NCI-H1092 (cell line): ENCODE data around the gene FNDC11.
"Not testable (repeated sequence)": the region's sequence is repeated elsewhere in the genome, so short reads cannot be mapped to it uniquely, and the experiment has no call there.

Source experiments
- DNase-seq: peaks from one replicate; lab custom pipeline; 2025; lab: John Stamatoyannopoulos, UW

The FNDC11 gene, protein sequence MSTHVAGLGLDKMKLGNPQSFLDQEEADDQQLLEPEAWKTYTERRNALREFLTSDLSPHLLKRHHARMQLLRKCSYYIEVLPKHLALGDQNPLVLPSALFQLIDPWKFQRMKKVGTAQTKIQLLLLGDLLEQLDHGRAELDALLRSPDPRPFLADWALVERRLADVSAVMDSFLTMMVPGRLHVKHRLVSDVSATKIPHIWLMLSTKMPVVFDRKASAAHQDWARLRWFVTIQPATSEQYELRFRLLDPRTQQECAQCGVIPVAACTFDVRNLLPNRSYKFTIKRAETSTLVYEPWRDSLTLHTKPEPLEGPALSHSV

DNA sequence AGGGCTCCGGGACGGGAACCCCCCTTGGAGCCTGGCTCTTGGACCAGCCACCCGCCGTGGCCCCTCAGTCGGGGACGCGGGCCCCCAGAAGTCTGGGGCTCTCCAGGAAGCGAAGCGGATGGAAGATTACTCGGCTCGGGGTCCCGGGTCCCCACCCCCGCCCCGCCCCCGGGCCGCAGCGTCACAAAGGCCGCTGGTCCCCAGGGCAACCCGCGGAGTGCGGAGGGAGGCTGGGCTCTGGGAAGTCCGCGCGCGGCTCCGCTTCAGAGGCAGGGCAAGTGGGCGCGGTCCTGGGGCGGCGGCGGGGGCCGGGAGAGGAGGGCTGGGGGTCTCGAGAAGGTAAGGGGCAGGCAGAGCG lies at the start of gene FNDC11:
Gene FNDC11, plus strand, starts transcription at position 227 of the 358 bp plus-strand sequence. CDS start 1,505 bp downstream, outside the sequence.
- DNase-seq, result no peak

DNA sequence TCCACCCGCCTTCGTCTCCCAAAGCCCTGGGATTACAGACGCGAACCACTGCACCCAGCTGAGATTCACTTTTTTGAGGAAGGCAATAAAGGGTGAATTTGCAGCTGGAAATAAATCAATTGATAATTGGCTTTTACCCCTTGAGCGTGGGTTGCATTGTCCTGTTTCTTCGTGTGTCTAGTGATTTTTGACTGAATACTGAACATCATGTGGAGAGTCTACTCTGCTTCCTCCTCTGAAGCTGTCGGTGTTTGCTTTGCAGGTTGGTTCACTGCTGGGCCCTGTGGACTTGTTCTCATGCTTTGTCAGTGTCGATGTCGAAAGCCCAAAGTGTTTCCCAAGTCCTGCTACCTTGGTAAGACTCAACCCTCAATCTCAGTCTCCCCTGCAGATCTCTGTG lies 49.3 kb upstream of the FNDC11 start:
- DNase-seq, result no peak

DNA sequence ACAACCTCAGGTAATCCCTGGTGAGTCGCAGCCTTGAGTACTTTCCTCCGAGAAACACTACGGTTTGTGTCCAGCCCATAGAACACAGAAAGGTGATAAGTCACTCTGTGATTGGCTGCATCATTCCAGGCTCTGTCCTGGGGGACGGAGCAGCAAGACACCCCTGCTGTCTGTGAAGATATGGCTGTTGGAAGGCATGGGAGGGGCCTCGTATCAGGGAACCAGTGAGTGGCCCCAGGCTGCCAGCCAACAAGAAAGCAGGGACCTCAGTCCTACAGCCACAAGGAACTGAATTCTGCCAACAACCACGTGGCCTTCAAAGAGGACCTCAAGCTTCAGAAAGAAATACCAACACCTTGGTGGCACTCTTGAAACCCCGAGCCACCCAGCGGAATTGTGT lies 48.7 kb upstream of the FNDC11 start:
- DNase-seq, result no peak

DNA sequence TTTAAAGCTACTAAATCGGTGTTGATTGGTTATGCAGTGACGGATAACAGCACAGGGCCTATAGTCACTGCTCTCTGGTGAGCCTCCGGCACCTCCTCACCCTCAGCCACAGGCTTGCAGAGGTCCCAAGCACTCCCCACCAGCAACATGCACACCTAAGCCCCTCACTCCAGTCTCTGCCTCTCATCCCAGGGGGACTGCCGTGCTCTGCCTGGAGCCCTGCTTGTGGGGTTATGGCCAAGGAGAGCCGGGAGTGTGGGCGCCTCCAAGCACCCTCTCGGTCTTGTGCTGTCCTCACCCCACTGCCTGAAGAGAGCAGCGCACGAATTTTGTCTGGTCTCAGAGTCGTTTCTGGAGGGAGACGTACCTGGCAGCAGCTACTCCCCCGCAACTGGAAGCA lies 48.2 kb upstream of the FNDC11 start:
- no peak for DNase-seq

DNA sequence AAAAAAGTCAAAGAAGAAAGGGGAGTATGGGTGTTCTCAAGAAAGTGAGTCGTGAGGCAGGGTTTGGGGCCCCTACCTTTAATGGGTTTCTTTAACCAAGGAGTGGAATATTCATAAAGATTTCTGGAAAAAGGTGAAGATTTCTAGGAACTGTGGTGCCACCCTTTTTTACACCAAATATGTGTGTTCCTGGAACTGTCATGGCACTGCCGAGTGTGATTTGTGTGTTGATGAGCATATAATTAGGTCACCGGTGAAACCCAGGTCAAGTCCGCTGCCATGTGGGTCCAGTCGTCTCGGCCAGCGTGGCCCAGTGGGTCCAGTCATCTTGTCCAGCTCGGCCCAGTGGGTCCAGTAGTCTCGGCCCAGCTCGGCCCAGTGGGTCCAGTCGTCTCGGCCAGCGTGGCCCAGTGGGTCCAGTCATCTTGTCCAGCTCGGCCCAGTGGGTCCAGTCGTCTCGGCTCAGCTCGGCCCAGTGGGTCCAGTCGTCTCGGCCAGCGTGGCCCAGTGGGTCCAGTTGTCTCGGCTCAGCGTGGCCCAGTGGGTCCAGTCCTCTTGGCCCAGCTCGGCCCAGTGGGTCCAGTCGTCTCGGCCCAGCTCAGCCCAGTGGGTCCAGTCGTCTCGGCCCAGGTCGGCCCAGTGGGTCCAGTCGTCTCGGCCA lies 46.7 kb upstream of the FNDC11 start:
- DNase-seq, result no peak

DNA sequence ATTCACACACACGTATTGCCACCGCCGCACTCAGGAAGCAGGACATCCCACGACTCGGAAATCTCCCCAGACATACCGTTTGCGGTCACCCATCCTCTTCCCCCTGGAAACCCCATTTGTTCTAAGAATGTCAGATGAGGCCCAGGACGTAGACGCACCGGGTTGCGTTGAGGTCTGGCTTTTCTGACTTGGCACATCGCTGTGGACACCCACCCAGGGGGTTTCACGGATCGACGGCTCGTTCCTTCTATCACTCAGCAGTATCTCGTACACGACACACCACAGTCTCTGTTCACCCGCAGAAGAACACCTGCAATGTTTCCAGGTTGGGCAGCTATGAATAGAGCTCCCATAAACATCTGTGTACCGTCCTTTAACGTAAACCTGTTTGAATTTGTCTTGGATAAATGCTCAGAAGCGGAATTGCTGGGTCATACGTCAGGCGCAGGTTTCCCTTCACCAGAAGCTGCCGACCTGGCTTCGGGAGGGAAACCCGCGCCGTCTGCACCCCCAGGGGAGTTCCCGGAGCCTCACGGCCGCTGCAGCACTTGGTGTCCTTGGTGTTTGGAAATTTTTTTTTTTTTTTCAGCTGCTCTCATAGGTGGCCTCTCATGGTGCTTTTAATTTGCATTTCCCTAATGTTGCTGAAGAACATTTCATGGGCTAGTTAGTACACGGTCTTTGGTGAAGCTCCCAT lies 45.7 kb upstream of the FNDC11 start:
- DNase-seq, result no peak

DNA sequence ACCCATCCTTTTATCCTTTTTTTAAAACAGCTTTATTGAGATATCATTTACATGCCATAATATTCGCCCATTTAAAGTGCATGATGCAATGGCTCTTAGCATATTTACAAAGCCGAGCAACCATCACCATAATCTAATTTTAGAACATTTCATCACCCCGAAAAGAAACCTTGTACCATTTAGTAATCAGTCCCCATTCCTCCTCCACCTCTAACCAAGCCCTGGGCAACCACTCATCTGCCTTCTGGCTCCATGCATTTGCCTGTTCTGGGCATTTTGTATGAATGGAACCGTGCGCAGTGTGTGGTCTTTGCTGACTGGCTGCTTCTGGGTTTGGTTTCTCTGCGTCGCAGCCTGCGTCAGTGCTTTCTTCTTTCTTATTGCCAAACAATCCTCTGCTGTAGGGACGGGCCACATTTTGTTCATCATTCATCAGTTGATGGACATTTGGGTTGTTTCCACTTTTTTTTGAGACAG lies 44.8 kb upstream of the FNDC11 start:
- no peak for DNase-seq

DNA sequence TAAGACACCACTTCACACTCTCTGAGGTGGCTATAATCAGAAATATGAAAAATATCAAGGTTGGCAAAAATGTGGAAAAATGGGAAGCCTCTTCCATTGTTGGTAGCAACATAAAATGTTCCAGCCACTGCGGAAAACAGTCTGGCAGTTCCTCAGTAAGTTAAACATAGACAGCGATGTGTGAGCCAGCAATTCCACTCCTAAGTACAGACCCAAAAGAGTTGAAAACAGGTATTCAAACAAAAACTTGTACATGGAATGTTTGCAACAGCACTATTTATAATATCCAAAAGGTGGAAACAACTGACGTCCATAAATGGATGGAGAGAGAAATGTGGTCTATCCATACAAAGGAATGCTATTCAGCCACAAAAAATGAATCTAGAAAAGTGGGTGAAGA lies 40.8 kb upstream of the FNDC11 start:
- DNase-seq, result no peak

DNA sequence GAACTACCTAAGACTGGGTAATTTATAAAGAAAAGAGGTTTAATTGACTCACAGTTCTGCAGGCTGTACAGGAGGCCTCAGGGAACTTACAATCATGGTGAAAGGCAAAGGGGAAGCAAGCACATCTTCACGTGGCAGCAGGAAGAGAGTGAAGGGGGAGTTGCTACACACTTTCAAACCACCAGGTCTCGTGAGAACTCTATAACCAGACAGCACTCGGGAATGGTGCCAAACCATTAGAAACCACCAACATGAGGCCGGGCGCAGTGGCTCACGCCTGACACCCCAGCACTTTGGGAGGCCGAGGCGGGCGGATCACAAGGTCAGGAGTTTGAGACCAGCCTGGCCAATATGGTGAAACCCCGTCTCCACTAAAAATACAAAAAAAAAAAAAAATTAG lies 39.4 kb upstream of the FNDC11 start:
- not testable (repeated sequence) for DNase-seq

DNA sequence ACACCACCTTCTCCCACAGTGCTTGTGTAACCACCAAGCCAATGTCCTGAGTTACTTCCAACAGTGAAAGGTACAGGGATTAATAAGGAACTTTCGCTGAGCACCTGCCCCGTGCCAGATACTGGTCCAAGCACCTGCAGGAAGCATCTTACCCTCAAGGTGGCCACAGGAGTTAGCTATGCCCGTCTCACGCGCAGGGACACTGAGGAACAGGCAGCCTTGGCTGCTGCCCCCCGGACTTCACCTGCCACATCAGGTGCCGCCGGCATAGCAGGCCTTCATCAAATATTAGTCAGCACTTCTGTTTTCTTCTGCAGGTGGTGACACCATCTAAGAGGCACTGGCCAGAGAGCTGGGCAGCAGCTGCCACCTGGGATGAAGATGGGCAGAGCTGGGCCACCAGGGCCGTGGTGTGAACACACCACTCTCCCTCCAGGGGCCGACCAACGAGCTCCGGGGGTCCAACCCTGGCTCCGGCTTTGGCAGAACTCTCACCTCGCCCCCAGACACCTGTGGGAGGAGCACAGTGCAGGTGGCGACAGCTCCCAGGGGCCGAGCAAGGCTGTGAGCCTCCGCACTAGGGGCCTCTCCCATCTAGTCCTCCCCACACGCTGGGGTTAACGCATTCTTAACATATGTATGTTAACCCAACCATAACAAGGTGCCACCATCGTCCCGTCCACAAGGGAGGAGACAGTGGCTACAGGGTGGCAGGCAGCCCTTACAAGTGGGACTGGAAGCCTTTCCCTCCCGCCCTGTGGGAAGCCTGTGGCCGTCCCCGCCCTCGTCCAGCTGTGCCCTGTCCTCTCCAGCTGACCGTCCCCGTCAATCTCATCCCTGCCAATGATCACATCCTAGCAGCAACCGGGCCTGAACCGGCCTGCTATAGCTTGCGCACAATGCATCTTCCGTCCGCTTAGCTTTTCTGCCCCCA lies 36.3 kb upstream of the FNDC11 start:
- no peak for DNase-seq

DNA sequence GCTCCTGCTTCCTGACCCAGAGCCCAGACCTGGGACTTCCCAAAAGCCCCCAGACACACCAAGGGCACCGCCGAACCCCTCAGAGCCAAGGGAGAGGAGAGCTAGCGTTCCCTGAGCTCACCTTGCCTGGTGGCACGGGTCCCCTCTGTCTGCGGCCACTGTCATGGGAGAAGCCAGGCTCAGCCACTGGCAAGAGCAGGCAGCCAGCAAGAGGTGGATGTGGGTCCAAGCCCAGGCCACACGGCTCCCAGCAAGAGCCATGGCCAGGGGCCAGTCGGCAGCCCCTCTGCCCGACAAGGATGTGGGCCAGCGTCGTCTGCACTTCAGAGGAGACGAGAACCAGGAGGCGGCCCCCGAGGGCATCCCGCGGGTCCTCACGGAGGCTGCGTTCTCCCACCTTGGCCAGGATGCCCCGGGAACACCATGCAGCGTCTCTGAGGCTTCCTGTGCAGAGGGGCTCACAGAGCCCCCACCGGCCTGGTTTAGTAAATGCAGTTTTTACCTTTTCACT lies 35.6 kb upstream of the FNDC11 start:
- DNase-seq, result no peak

DNA sequence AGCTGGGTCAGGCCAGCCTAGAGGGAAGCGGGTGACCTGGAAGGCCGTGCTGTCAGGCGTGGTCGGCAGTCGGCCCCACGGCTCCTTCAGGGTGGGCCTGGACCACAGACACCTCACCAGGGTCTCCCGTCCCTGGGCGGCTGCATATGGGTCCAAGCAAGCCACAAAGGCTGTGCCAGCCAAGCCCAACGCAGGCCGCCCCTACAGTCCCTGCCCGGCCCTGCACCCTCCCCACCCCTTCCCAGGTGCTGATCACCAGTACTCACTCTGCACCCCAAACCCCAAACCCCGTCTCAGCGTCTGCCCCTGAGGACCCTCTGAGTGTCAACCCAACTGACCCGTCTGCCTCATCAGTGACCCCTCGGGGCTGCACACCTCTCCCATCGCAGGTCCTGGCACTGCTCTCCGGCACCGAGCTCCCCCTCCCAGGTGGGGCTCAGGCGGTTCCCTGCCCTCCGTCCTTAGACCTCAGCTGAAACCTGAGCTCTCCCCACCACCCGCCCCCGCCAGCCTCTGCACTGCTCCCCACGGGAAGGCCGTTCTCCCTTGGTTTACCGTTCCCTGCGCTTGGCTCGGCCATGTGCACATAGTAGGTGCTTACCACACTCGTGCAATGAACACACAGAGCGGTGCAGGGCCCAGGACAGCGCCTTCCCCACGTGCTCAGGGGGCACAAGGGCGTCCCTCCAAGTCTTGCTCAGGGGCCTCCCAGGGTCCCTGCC lies 34.9 kb upstream of the FNDC11 start:
- no peak for DNase-seq

DNA sequence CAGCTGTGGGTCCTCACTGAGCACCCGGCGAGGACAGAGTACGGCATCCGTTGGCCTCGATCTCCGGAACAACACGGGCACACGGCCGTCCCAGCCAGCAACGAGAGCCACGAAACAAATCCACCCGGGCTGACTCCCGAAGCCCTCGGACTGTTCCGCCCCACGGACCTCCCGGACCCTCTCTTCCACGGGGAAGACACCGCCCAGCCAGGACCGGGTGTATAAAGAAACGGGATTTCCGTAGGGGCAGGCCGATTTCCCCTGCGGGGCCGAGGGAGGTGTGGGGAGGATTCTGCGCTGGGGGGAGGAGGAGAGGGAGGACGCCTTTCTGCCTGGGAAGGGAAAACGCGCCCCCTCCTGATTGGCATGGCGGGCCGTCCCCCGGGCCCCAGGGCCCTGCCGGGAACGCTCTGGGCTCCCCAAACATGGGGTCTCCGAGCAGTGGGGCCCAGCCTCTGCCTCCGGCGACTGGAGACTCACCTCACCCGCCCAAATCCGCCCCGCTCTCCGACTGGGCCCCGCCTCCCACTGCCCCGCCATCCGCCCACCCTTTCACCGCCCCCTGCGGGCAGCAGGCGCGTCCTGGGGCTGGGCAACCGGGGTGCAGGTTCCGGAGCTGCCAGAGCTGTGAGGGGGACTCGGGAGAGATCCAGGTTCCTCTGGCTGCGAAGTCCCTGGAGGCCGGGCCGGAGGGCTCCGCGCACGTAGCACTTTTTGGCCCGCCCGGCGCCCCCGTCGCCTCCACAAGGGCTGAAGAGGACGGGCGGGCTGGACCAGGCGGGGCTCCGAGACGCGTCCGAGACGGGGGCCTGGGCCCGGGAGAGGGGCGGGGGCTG lies 34.1 kb upstream of the FNDC11 start:
- no peak for DNase-seq

DNA sequence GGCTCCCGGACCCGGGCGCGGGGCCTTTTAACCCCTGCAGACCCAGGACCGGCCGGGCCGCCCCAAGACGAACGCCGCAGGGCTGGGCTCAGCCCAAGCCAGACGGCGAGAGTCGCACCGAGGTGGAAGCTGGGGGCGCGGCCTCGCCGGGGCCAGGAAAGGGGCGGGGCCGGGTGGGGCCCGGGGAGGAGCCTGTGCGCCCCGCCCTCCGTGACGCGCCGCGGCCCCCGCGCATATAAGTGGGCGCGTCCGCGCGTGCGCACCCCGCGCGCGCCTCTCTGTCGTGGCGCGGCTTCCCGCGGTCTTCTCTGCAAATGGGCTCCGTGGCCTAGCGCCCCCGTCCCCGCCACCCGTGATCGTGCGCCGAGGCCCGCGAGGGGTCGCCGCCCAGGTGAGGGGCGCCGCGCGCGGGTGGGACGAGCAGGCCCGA lies 33.4 kb upstream of the FNDC11 start, which contains the start of gene PPDPF:
Gene PPDPF, plus strand, starts transcription at position 262 of the 430 bp plus-strand sequence. CDS start 544 bp downstream, outside the sequence.
- DNase-seq, result peak; percentile 49

DNA sequence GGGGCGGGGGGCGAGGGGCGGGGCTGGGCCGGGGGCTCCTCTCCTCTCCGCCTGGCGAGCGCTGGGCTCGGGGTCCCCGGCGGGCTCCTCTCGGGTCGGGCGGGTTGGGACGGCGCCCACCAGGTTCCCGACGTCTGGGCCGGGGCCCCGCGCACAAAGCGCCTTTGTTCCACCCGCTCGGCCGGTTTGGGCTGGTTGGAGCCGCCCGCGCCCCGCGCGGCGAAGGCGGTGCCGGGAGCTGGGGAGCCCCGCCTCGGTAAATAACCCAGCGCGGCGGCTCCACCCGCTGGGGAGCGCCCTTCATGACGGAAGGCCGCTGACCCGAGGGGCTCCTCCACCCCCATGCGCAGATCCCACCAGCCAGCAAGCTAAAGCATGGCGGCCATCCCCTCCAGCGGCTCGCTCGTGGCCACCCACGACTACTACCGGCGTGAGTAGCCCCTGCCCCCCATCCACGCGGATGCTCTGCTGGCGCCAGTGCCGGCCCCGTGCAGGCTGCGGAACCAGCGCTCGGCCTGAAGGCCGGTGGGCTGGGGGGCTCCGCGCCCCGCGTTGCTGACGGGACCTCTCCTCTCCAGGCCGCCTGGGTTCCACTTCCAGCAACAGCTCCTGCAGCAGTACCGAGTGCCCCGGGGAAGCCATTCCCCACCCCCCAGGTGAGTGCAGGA lies 32.9 kb upstream of the FNDC11 start:
- DNase-seq, result peak; percentile 54

DNA sequence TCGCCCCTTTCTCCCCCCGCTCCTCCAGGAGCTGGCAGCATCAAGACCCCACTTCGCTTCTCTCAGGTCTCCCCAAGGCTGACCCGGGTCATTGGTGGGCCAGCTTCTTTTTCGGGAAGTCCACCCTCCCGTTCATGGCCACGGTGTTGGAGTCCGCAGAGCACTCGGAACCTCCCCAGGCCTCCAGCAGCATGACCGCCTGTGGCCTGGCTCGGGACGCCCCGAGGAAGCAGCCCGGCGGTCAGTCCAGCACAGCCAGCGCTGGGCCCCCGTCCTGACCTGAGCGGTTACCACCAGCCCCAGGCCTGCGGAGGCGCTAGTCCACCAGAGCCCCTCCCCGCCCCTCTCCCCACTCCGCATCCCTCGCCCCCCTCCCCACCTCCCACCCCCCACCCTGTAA lies 32.4 kb upstream of the FNDC11 start:
- no peak for DNase-seq

DNA sequence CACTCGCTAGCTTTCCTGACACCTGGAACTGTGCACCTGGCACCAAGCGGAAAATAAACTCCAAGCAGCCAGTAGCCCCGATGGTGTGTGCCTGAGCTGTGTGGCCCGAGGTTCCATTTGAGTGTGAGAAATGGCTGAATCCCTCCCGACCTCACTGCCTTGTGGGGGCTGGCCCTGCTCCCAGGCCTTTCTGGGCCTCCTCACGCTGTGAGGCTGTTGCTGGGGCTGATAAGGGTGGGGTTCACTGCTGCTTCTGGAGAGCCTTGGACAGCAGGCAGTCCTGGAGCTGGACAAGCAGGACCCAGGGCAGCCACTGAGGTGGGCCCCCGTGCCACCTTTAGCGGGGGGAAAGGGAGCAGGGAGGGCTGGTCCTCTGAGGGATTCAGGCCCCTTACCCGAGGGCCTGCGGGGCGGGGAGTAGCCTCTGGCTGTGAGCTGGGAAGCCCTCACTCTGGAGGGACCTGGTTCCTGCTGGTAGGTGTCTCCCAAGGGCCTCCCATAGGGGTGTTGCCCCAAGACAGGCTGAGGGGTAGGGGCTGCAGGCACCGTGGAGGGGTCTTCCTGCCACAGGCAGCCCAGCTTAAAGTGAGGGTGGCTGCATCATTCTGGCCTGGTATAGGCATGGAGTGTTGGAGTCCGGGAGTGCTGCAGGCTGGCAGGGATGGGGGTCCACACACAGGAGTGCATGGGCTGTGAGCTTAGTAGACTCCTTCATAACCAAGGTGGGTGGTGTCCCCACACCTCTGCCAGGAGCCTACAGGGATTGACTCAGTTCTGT lies 31.7 kb upstream of the FNDC11 start:
- no peak for DNase-seq

DNA sequence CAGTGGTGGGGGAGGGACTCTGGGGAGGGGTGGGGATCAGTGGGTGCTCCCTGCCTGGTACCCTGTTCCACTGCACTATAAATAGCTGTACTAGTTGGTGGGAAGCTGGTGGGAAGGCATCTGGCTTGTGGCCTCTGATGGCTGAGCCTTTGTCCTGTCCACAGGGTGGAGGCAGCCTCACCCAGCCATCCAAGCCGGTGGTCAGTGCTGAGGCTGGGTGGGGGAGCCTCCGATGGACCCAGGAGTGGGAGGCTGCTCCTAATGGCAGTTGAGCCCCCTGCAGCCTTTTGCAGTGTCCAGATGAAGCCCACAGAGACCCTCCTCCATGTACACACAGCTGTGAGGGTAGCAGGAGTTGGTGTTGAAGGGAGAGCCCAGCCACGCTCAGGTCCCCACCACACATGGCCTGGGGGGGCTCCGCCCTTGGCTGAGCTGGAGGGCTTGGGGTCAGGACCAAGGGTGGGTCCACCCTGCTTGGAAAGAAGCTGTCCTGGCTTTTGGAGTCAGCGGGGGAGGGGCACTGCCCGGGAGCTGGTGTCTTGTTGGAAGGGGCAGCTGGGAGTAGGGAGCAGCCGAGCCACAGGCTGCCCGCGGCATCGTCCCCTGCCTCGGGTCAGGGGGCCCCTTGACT lies 30.9 kb upstream of the FNDC11 start:
- DNase-seq, result no peak
